GM23248 (cell line): ENCODE measurements around the gene SH3D21. TPM values are rescaled to one million over a fixed set of nuclear protein-coding genes. Genes with fewer than 3 reads are reported as not detected.

Experiments
- DNase-seq: peaks from one replicate; pipeline ENCODE4 v3.0.0-alpha.2; 2015
- H2AFZ ChIP-seq: fragments of 200-600 bp; sonication (generic); 2 replicates; pipeline ENCODE4 v1.6.1; 2016; ENCODE audit warnings: antibody characterized with exemption
- H3F3A ChIP-seq: fragments of 200-600 bp; sonication (generic); 2 replicates; pipeline ENCODE4 v1.6.1; 2016; ENCODE audit warnings: mild to moderate bottlenecking, antibody characterized with exemption, mixed run types; ENCODE audit not compliant: insufficient read depth
- H3K27ac ChIP-seq: fragments of 200-600 bp; sonication (generic); 2 replicates; pipeline ENCODE4 v1.5.1; 2016; ENCODE audit warnings: mild to moderate bottlenecking
- H3K27me3 ChIP-seq: fragments of 200-600 bp; sonication (generic); replicated peaks from 2 replicates; pipeline ENCODE4 v1.6.1; 2016; ENCODE audit warnings: mild to moderate bottlenecking; ENCODE audit not compliant: insufficient read depth
- H3K36me3 ChIP-seq: fragments of 200-600 bp; sonication (generic); 2 replicates; pipeline ENCODE4 v1.6.1; 2016; ENCODE audit warnings: low read depth, mild to moderate bottlenecking
- H3K4me1 ChIP-seq: fragments of 200-600 bp; sonication (generic); 2 replicates; pipeline ENCODE4 v1.6.1; 2016; ENCODE audit warnings: mild to moderate bottlenecking; ENCODE audit not compliant: insufficient read depth
- H3K4me2 ChIP-seq: fragments of 200-600 bp; sonication (generic); one replicate; pipeline ENCODE4 v1.6.1; 2016; ENCODE audit warnings: mild to moderate bottlenecking; ENCODE audit not compliant: unreplicated experiment
- H3K4me3 ChIP-seq: fragments of 200-600 bp; sonication (generic); 2 replicates; pipeline ENCODE4 v1.5.1; 2016; ENCODE audit warnings: mild to moderate bottlenecking
- H3K79me2 ChIP-seq: fragments of 200-600 bp; sonication (generic); 2 replicates; pipeline ENCODE4 v1.6.1; 2016; ENCODE audit warnings: mild to moderate bottlenecking; ENCODE audit not compliant: insufficient read depth
- H3K9ac ChIP-seq: fragments of 200-600 bp; sonication (generic); 2 replicates; pipeline ENCODE4 v1.6.1; 2016; ENCODE audit warnings: mild to moderate bottlenecking
- H3K9me2 ChIP-seq: fragments of 200-600 bp; sonication (generic); 2 replicates; pipeline ENCODE4 v1.6.1; 2016; ENCODE audit warnings: mixed run types, mild to moderate bottlenecking, moderate library complexity; ENCODE audit not compliant: insufficient read depth
- H3K9me3 ChIP-seq: fragments of 200-600 bp; sonication (generic); one replicate; pipeline ENCODE4 v1.6.1; 2017; ENCODE audit warnings: low read depth
- H4K20me1 ChIP-seq: fragments of 200-600 bp; sonication (generic); 2 replicates; pipeline ENCODE4 v1.6.0; 2016; ENCODE audit not compliant: insufficient read depth
- EZH2 ChIP-seq: fragments of 200-600 bp; sonication (generic); IDR thresholded peaks from 2 replicates; pipeline ENCODE4 v1.6.1; 2018; ENCODE audit warnings: antibody characterized with exemption, mild to moderate bottlenecking; ENCODE audit not compliant: insufficient read depth, poor library complexity, severe bottlenecking
- EZH2phosphoT487 ChIP-seq: fragments of 200-600 bp; sonication (generic); IDR thresholded peaks from 2 replicates; pipeline ENCODE4 v1.6.1; 2018; ENCODE audit warnings: antibody characterized with exemption, moderate library complexity, mild to moderate bottlenecking, low read depth; ENCODE audit not compliant: insufficient read depth
- WGBS, 2 experiments: methylation state at CpG; one replicate each; pipeline ENCODE4 v1.1.6; 2015 to 2017; ENCODE audit warnings: low lambda C conversion rate in 2 of 2, low coverage in 1 of 2; ENCODE audit errors: missing lambda C conversion rate in 2 of 2; 5-methylcytosine and 5-hydroxymethylcytosine counted together
- in situ Hi-C: fragments of 300-500 bp; cut with MboI; formaldehyde crosslinking; loops from 2 replicates; pipeline ENCODE4 v1.15.0; 2020
- polyA plus RNA-seq: library from polyadenylated mRNA; unstranded; fragments of >200 nt; fragmentation: Nextera tagmentation; extraction: Ambion mirVana; gene quantifications from 2 replicates; pipeline ENCODE4 v1.2.1, GENCODE V29; 2016
- total RNA-seq: library from RNA; depleted of rRNA; stranded (reverse); fragments of >200 nt; shearing (Covaris generic); gene quantifications from 2 replicates; pipeline ENCODE4 v1.2.3, GENCODE V29; 2014

Gene SH3D21
- total and polyA plus RNA-seq, 2 experiments from 2014 or later = 1.8 to 5.6 TPM

DNA sequence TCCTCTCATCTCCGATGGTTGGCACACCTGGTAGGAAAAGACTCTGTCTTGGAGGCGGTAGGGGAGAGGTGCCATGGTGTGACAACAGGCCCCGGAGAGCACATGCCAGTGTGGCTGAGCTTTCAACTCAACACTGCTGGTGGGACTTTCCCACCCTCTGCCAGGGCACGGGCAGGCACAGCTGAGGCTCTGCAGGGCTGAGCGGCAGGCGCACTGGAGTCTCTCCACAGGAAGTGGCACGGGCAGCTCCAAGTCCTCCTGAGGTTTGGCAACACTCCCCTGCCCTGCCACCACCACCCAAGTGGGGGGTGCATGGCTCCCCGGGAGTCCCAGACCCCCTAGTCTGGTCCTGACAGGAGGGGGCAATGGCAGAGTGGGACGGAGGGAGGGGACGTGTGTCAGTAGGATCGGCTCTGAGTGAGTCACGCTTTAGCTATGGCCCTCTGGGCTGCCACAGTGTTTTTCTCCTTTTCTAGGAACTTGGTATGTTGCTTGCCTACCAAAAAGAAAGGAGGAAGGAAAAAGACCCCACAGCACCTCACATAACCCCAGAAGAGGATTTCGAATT, 44.6 kb downstream of the SH3D21 start:
- Histone ChIP-seq H3K9ac (peak overlapping the region; percentile 82), H3K4me2 (peak overlapping the region; percentile 90), H3K36me3 (peaks cover 18% of the 10 kb centered on the region; the same call in 1 of the 2 replicates), H3K9me3 (no peaks in the 10 kb centered on the region), H4K20me1 (no peaks in the 10 kb centered on the region), H2AFZ (no peak overlapping the region), H3K27me3 (no peaks in the 10 kb centered on the region), H3K9me2 (no peaks in the 10 kb centered on the region), H3K79me2 (peaks cover 7% of the 10 kb centered on the region; the same call in 1 of the 2 replicates), H3K4me1 (peaks cover 48% of the 10 kb centered on the region), H3F3A (peaks cover 47% of the 10 kb centered on the region), H3K4me3 (peak overlapping the region; percentile 57), H3K27ac (peak overlapping the region; percentile 98)
- WGBS, 2 experiments = 5 to 9% methylated on average over 13 of the region's 13 CpGs
- TF ChIP-seq EZH2 (no peak), EZH2phosphoT487 (no peak)
- in situ Hi-C loops = no loop called here
- DNase-seq = peak; percentile 94

DNA sequence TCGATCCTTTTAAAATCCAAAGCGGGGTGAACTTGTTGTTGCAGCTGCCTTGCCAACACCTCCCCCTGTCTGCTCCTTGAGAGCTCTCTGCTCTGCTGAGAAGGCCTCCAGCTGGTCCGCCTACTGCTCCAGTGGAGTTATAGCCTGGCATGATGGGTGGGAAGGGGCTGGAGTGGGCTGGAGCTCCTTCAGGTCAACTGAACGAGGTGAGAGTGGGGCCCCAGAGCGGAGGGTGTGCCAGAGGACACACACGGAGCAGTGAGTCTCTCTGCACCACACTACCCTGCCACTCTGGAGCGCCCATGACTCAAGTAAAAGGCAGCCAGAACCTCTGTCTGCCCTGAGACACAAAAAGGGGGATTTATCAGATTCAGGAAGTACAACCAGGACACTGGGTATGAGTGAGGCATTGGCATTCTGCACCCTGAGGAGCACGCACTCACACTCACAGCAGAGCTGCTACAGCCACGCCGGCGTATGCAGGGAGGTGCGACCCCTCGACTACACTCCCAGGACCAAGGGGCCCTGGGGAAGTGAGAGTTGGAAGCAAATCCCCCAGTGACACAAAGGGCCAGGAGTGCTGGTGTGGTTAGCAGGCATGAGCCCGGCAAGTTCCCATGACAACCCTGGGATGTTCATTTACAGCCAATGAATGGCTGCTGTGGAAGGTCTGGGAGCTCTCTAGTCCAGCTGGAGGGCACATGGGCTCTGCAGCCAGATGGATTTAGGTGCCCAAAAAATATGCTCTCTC, 45.2 kb downstream of the SH3D21 start:
- peak overlapping the region; percentile 57 for H3K4me3 ChIP-seq
- TF ChIP-seq EZH2phosphoT487 (no peak), EZH2 (no peak)
- in situ Hi-C loops = no loop called here
- H3F3A ChIP-seq = peaks cover 47% of the 10 kb centered on the region
- H3K9me3 ChIP-seq = no peaks in the 10 kb centered on the region
- no peaks in the 10 kb centered on the region for H3K9me2 ChIP-seq
- 8 to 14% methylated on average over 14 of the region's 14 CpGs for WGBS, 2 experiments
- H3K79me2 ChIP-seq = peaks cover 7% of the 10 kb centered on the region; the same call in 1 of the 2 replicates
- peaks cover 48% of the 10 kb centered on the region for H3K4me1 ChIP-seq
- no peaks in the 10 kb centered on the region for H4K20me1 ChIP-seq
- H3K9ac ChIP-seq = peak overlapping the region; percentile 82
- no peak overlapping the region for H2AFZ ChIP-seq
- H3K27me3 ChIP-seq = no peaks in the 10 kb centered on the region
- H3K36me3 ChIP-seq = peaks cover 18% of the 10 kb centered on the region; the same call in 1 of the 2 replicates
- H3K4me2 ChIP-seq = peak overlapping the region; percentile 90
- peak overlapping the region; percentile 98 for H3K27ac ChIP-seq
- DNase-seq = peak; percentile 96

GRCh38 chr1:36352125-36352909, 46.1 kb downstream of the SH3D21 start:
- Histone ChIP-seq H3K9me3 (no peaks in the 10 kb centered on the region), H3K4me1 (peaks cover 48% of the 10 kb centered on the region), H3F3A (peaks cover 47% of the 10 kb centered on the region), H3K9ac (peak overlapping the region; percentile 82), H3K4me3 (peak overlapping the region; percentile 57; the same call in 1 of the 2 replicates), H3K9me2 (no peaks in the 10 kb centered on the region), H3K4me2 (peak overlapping the region; percentile 90), H4K20me1 (no peaks in the 10 kb centered on the region), H3K27me3 (no peaks in the 10 kb centered on the region), H3K36me3 (peaks cover 23% of the 10 kb centered on the region; the same call in 1 of the 2 replicates), H3K79me2 (peaks cover 10% of the 10 kb centered on the region), H3K27ac (peak overlapping the region; percentile 98), H2AFZ (no peak overlapping the region)
- DNase-seq = peak; percentile 57
- TF ChIP-seq EZH2 (no peak), EZH2phosphoT487 (no peak)
- in situ Hi-C loops = no loop called here
- 44 to 54% methylated on average over 13 of the region's 13 CpGs for WGBS, 2 experiments
